ENCODE data around the gene GJA9.

The GJA9 gene

GRCh38 chr1:38831731-38832369 is 49.5 kb downstream of the GJA9 start:
- no peak for DNase-seq (ENCODE audit: low read depth in 2 of 2)

GRCh38 chr1:38829368-38829767 is 52.0 kb downstream of the GJA9 start:
- no peak for DNase-seq (ENCODE audit: low read depth in 2 of 2)

- DNase-seq (ENCODE audit: low read depth in 2 of 2) = no peak
Measured at GRCh38 chr1:38827318-38827717, 54.1 kb downstream of the GJA9 start.

- DNase-seq (ENCODE audit: low read depth in 2 of 2) = no peak
Measured at GRCh38 chr1:38826886-38827285, 54.5 kb downstream of the GJA9 start.

- no peak for DNase-seq (ENCODE audit: low read depth in 2 of 2)
Measured at GRCh38 chr1:38826262-38826661, 55.1 kb downstream of the GJA9 start.

All from stimulated activated CD4-positive, alpha-beta T cell treated with anti-CD3 and anti-CD28 coated beads, Interleukin-1b, Interleukin-23, amount 100 ng/mL, for 1 hour (primary cell).